Measurements from ENCODE around the gene FLOT2.
"Not testable (repeated sequence)": the region's sequence is repeated elsewhere in the genome, so short reads cannot be mapped to it uniquely, and the experiment has no call there.

Gene FLOT2

DNA sequence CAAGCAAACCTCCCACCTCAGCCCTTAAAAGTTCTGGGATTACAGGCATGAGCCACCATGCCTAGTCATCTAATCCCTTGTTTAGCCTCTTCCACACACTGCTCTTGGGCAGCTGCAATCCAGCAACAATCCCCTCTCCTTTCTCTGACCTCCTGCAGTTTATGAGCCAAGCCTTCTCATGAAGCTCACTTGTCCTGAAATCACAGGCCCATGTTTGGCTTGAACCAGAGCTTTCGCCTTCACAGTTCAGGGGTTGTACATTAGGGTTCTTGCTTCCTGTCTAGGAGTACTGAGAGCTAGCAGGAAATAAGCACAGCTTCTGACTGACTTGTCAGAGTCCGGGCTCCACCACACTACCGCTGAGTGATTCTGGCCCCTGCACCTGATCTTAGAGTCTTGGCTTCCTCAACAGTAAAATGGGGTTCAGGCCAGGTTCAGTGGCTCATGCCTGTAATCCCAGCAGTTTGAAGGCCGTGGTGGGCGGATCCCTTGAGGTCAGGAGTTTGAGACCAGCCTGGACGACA lies 26.4 kb downstream of the FLOT2 start:
- no peak for DNase-seq

- DNase-seq: no peak
Measured at GRCh38 chr17:28867276-28867675, 30.3 kb downstream of the FLOT2 start.

GRCh38 chr17:28865946-28866752 lies 31.4 kb downstream of the FLOT2 start:
- no peak for DNase-seq

DNA sequence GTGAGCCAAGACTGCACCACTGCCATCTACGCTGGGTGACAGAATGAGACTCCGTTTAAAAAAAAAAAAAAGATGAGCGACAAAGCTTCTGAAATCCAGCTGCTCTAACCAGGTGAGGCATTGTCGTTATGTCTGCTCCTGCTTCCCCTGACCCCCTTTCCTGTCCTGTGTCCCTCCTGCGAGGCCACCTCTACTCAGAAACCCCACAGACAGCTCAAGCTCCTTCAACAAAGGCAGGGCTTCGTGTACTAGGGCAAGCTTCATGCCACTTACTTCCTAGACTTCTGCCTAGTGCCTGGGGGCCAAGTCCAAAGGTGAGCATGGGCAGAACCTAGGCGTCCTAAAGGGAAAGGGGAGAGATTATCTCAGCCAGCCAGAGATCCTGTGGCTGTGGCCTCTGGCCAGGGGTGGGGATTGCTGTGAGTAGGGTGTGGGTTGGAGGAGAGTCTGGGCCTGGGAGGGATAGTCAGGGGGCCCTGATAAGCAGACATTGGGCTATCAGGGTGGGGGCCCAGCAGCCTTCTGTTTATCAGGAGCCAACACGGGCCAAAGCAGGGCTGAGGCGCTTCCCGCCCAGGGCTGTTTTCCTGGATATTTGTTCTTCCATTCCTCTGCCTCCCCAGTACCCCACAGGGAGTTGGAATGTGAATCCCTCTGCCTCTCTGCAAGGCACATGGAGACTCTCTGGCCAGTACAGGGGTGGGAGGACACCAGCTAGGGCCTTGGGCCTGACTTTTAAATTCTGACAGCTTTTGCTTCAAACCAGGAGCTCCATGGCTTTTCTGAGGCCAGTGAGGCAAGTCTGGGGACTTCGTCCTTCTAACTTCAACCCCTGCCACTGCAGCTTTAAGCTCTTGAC lies 32.3 kb downstream of the FLOT2 start:
- DNase-seq: no peak

GRCh38 chr17:28863953-28864352 lies 33.6 kb downstream of the FLOT2 start:
- DNase-seq: no peak

DNA sequence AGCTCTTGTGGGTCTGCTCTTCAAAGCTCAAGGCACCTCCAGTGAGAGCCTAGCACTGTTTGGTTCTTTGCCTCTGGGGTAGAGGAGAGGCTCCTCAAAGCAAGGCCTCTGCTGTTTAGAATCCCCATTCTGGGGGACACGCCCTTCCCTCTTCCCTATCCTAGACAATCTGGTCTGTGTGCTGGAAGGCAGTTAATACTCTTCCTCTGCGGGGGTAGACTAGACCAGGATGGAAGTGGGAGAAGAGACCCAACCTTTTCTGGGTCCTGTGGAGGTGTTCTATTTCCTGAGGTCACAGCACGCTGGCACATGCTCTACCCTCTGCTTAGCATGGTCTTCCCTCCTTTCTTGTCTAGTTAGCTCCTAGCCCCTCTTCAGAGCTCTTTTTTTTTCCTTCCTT lies 35.0 kb downstream of the FLOT2 start:
- DNase-seq: no peak

GRCh38 chr17:28861393-28862203 lies 35.9 kb downstream of the FLOT2 start:
- DNase-seq: no peak

DNA sequence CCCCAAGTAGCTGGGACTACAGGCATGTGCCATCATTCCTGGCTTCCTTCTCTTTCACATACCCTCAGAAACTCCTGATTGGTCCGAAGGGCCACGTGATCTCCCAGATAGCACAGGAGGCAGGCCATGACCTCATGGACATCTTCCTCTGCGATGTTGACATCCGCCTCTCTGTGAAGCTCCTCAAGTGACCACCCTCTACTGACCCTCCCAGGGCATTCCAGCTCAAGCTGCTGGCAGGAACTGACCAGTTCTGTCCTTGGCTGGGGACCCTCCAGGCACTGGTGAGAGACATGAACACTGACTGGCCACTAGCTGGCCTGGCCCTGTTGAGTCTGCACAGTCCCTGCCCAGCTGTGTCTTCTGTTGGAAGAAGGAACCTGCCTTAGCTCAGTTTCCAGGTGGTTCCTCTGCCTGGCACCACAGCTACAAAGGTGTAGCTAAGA lies 37.1 kb downstream of the FLOT2 start:
- DNase-seq: no peak

- DNase-seq: no peak
Measured at GRCh38 chr17:28858801-28859355, 38.7 kb downstream of the FLOT2 start.

GRCh38 chr17:28857905-28858800 lies 39.4 kb downstream of the FLOT2 start:
- no peak for DNase-seq

- DNase-seq: no peak
Measured at GRCh38 chr17:28856028-28856574, 41.4 kb downstream of the FLOT2 start.

DNA sequence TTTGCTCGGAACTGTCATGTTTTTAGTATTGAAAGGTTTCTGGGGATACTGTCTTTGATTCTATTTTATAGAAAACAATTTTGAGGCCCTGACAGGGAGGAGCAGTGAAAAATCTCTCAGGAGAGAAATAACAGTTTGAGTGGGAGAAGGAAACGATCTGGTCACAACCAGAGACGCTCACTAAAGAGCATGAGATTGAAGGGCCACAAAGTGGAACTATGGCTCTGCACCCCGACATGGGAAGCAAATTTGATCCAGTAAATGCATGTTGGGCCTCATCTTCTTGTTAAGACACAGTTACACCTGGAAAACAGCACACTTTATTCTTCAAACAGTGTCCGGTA lies 42.2 kb downstream of the FLOT2 start:
- no peak for DNase-seq

DNA sequence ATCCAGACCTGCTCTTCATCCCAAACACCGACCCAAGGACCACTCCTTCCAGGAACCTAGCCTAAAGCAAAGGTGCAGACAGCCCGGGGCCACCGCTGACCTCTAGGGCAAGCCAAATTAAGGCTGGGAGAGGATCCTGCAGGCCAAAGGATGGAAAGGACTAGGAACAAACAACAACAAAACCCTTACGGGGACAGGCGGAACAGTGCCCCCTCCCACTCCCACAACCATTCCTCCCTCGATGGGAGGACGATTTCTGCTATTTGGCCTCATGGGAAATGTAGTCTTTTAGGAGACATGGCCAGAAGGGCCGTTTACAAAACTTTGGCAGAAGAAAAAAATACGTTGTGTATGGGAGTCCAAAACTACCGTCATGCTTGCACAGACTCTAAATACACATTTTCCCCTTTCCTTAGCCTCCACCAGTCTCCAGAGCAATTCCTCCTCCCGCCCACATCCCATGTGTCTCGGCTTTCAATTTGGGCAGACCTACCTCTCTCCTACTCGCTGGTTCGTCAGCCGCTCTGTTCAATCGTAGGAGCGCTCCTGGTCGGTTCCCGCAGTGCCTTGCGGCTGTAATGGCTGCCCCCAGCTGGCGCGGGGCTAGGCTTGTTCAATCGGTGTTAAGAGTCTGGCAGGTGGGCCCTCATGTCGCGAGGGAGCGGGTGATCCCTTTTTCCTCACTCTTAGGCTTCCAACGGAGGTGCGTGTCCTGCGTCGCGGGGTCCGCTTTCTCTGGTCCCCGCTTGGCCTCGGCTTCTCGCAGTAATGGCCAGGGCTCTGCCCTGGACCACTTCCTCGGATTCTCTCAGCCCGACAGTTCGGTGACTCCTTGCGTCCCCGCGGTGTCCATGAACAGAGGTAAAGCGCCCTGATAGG lies 42.8 kb downstream of the FLOT2 start, which contains the start of gene ERAL1:
ERAL1 (plus strand) TSS at position 560 of the 879 bp plus-strand sequence; CDS start at position 579, 19 bp downstream.
- DNase-seq: peak; percentile 71

DNA sequence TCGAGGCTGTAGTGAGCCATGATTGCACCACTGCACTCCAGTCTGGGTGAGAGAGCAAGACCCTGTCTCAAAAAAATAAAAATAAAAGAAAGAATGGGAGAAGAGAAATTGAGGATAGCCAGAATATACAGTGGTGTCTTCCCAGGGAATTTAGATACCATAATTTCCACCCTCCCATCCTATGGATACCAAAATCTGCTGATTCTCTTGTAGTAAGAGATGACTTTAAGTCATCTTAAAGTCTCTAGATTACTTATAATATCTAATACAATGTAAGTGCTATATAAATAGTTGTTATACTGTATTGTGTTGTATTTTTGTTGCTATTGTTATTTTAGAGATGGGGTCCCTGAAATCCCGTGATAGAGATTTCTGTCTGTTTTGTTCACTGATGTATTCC lies 44.2 kb downstream of the FLOT2 start:
- DNase-seq: no peak

GRCh38 chr17:28849281-28849680 lies 48.3 kb downstream of the FLOT2 start:
- DNase-seq: no peak

GRCh38 chr17:28848667-28849066 lies 48.9 kb downstream of the FLOT2 start:
- DNase-seq: not testable (repeated sequence)

- DNase-seq: not testable (repeated sequence)
Measured at GRCh38 chr17:28846699-28847098, 50.8 kb downstream of the FLOT2 start.

DNA sequence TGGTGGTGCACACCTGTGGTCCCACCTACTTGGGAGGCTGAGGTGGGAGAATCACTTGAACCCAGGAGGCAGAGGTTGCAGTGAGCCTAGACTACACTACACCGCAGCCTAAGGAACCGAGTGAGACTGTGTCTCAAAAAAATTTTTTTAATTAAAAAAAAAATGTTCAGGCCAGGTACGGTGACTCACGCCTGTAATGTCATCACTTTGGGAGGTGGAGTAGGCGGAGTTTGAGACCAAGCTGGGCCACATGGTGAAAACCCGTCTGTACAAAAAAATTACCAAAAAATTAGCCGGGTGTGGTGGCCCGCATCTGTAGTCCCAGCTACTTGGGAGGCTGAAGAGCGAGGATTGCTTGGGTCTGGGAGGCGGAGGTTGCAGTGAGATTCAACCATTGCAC lies 51.3 kb downstream of the FLOT2 start:
- no peak for DNase-seq

DNA sequence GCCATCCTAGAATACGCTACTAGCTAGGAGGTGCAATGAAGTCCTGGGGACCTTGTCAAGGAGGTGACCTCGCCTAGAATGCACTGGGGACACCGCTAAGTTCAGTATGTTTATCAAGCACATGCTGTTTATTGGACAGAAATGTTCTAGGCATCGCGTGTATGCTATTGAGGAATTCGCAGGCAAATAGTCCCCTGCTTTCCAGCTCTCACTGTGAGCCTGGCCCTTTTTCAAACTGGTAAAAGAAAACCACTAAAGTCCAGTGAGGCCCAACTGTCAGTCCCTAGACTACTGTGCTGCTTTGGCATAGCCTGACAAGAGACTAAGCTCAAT lies 53.8 kb downstream of the FLOT2 start:
- DNase-seq: no peak
